Mononuclear cell (primary cell): ENCODE data around the gene ECEL1. TPM values are rescaled to one million over a fixed set of nuclear protein-coding genes. Genes with fewer than 3 reads are reported as not detected.

Experiments
- H3K27me3 ChIP-seq: 2 replicates; pipeline ENCODE4 v1.6.0; 2011; ENCODE audit warnings: low read length, control low read depth; ENCODE audit not compliant: insufficient read depth
- H3K4me1 ChIP-seq: 2 replicates; pipeline ENCODE4 v1.5.1; 2011; ENCODE audit warnings: mild to moderate bottlenecking, low read length, control low read depth; ENCODE audit not compliant: insufficient read depth
- H3K4me3 ChIP-seq: 2 replicates; pipeline ENCODE4 v1.5.1; 2011; ENCODE audit warnings: mild to moderate bottlenecking, low read length, moderate library complexity
- H3K9me3 ChIP-seq: 2 replicates; pipeline ENCODE4 v1.5.1; 2011; ENCODE audit warnings: low read depth, mild to moderate bottlenecking, control low read depth, low read length
- total RNA-seq: library from RNA; depleted of rRNA; stranded (reverse); fragments of >200 nt; gene quantifications from one replicate; pipeline ENCODE4 v1.2.3, GENCODE V29; 2012

ECEL1 gene
- total RNA-seq, 1 donor: not detected

- Histone ChIP-seq H3K27me3 (peaks cover 19% of the 10 kb centered on the region), H3K4me3 (no peak overlapping the region), H3K4me1 (no peaks in the 10 kb centered on the region), H3K9me3 (no peaks in the 10 kb centered on the region)
Measured at GRCh38 chr2:232473467-232473890, 14.2 kb downstream of the ECEL1 start.

- no peak overlapping the region for H3K4me3 ChIP-seq
Measured at GRCh38 chr2:232466221-232466620, 21.4 kb downstream of the ECEL1 start.

DNA sequence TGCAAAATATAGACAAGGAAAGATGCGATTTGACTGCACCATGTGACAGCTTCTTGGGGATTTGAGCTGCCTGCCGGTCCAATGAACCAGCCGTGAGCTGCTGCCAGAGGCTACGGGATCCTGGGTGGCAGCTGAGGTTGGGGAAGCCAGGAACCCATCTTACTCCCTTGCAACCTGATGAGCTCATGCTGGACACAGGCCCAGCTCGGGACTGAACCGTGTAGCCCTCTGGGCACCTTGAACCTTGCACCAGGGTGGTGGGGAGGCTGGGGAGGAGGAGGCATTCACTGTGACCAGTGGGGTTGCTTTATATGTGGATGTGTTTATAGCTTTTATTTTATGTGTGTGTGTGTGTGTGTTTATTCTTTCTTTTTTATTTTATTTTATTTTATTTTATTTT, 22.6 kb downstream of the ECEL1 start:
- no peaks in the 10 kb centered on the region for H3K9me3 ChIP-seq
- H3K4me3 ChIP-seq: no peak overlapping the region
- H3K4me1 ChIP-seq: peaks cover 4% of the 10 kb centered on the region
- no peaks in the 10 kb centered on the region for H3K27me3 ChIP-seq

More at GRCh38 chr2:232466221-232466620, 21.4 kb downstream of the ECEL1 start:
- no peaks in the 10 kb centered on the region for H3K9me3 ChIP-seq
- H3K27me3 ChIP-seq: peaks cover 6% of the 10 kb centered on the region
- H3K4me1 ChIP-seq: peaks cover 4% of the 10 kb centered on the region

- H3K9me3 ChIP-seq: no peaks in the 10 kb centered on the region
- H3K4me3 ChIP-seq: no peak overlapping the region
- H3K4me1 ChIP-seq: peaks cover 4% of the 10 kb centered on the region
- no peaks in the 10 kb centered on the region for H3K27me3 ChIP-seq
Measured at GRCh38 chr2:232464544-232464885, 23.1 kb downstream of the ECEL1 start.

- Histone ChIP-seq H3K9me3 (no peaks in the 10 kb centered on the region), H3K4me3 (no peak overlapping the region), H3K4me1 (peaks cover 4% of the 10 kb centered on the region), H3K27me3 (no peaks in the 10 kb centered on the region)
Measured at GRCh38 chr2:232463701-232464543, 23.7 kb downstream of the ECEL1 start.

DNA sequence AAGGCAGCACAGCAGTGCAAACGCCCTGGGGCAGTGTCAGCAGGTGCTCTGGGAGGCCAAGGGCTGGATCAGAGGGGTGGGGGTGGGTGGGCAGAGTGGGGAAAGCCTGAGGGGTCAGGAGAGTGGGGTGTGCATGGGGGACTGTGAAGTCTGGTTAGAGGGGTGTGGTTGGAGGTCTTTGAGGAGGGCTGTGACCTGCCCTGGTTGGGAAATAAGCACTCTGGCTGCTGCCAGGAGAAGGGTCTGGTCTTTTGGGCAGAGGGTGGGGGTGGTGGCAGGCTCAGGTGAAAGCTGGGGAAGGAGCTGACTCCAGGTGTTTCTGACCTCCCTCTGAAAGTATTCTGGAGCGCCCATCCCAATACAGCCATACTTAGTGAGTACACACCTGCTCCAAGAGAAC, 27.5 kb downstream of the ECEL1 start:
- Histone ChIP-seq H3K27me3 (no peaks in the 10 kb centered on the region), H3K9me3 (no peaks in the 10 kb centered on the region), H3K4me1 (no peaks in the 10 kb centered on the region), H3K4me3 (no peak overlapping the region)

DNA sequence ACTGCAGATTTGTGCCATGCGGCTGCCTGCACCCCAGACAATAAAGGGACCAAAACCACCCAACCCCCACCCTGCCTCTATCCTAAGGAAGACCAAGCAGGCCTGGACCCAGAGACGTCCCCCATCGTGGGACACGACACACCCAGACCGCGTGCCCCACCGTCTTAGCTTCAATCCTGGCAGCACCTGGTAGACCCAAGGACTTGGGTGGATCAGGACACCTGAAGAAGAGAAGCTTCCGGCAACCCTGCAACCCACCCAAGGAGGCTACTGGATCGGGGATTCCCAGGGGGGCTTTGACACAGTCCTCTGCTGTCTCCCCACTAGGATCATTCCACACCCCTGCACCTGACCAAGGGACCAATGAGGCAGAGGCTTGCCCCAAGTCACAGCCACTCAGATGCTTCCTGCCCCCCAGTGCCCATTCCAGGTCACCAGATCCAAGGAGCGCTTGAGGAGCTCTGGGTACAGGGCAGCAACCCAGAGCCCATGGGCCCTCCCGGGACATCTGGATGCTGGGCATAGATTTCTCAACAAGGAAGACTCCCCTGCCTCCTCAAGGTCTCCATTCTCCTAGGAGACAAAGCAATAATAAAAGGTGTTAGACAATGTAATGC, 28.1 kb downstream of the ECEL1 start:
- Histone ChIP-seq H3K9me3 (no peaks in the 10 kb centered on the region), H3K4me1 (no peaks in the 10 kb centered on the region), H3K4me3 (no peak overlapping the region), H3K27me3 (no peaks in the 10 kb centered on the region)

DNA sequence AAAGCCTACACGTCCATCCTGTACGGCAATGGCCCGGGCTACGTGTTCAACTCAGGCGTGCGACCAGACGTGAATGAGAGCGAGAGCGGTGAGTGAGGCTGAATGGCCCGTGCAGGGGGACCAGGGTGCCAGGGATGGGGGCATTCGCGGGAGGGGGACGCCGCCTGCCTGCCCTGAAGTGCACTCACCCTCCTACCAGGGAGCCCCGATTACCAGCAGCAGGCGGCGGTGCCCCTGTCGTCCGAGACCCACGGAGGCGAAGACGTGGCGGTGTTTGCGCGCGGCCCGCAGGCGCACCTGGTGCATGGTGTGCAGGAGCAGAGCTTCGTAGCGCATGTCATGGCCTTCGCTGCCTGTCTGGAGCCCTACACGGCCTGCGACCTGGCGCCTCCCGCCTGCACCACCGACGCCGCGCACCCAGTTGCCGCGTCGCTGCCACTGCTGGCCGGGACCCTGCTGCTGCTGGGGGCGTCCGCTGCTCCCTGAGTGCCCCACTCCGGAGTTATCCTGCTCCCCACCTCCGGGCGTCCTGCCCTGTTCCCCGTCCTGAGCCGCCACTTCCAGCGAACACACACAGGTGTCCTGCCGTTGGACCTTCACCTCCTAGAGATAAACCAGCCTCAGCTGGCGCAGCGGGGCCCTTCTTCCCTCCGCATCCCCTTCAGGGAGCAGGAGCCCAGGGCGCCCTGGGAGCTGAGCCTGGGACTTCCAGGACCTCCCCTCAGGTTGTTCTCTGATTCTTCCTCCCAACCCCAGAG, 28.8 kb downstream of the ECEL1 start:
- Histone ChIP-seq H3K4me3 (no peak overlapping the region), H3K9me3 (no peaks in the 10 kb centered on the region), H3K27me3 (no peaks in the 10 kb centered on the region), H3K4me1 (no peaks in the 10 kb centered on the region)

DNA sequence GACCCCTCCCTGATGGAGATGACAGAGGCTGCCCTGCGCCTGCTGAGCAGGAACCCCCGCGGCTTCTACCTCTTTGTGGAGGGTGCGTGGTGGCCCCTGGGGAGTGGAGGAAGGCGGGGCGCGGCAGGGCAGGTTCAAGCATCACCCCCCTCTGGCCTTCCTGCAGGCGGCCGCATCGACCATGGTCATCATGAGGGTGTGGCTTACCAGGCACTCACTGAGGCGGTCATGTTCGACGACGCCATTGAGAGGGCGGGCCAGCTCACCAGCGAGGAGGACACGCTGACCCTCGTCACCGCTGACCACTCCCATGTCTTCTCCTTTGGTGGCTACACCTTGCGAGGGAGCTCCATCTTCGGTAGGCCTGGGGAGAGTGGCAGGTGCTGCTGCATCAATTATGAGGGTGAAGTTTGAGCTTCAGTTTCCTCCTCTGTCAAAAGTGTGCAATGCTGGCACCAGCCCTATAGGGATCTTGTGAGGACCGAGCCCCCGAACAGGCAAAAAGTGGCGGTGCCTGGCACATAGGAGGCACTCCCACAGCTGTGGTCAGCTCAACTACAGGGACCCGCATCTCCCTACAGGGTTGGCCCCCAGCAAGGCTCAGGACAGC, 29.5 kb downstream of the ECEL1 start:
- no peaks in the 10 kb centered on the region for H3K27me3 ChIP-seq
- no peaks in the 10 kb centered on the region for H3K9me3 ChIP-seq
- no peak overlapping the region for H3K4me3 ChIP-seq
- H3K4me1 ChIP-seq: no peaks in the 10 kb centered on the region

DNA sequence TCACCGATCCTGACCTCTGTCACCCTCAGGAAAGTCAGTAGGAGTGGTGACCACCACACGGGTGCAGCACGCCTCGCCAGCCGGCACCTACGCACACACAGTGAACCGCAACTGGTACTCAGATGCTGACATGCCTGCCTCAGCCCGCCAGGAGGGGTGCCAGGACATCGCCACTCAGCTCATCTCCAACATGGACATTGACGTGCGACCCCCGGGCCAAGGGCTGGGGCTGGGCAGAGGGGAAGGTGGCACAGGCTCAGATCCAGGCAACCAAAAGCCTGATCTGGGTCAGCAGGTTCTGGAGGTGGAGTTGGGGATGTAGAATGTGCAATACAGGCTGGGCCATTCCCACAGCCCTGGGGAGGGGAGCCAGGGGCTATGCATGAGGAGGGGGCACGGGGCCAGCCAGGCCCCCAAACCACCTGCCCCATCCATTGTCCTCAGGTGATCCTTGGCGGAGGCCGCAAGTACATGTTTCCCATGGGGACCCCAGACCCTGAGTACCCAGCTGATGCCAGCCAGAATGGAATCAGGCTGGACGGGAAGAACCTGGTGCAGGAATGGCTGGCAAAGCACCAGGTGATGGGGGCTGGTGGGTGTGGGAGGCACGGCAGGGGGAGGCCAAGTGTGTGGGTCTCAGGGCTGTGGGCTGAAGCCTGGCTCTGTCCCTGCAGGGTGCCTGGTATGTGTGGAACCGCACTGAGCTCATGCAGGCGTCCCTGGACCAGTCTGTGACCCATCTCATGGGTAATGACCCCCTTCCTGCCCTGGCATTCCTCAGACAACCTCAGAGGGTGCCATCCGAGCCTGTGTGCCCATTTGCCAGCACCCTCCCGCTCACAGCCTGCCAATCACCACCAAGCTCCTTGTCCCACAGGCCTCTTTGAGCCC, 30.3 kb downstream of the ECEL1 start:
- H3K4me1 ChIP-seq: no peaks in the 10 kb centered on the region
- H3K4me3 ChIP-seq: no peak overlapping the region
- no peaks in the 10 kb centered on the region for H3K9me3 ChIP-seq
- no peaks in the 10 kb centered on the region for H3K27me3 ChIP-seq

- H3K9me3 ChIP-seq: no peaks in the 10 kb centered on the region
- H3K4me1 ChIP-seq: no peaks in the 10 kb centered on the region
- no peaks in the 10 kb centered on the region for H3K27me3 ChIP-seq
- no peak overlapping the region for H3K4me3 ChIP-seq
Measured at GRCh38 chr2:232456296-232457120, 31.1 kb downstream of the ECEL1 start.

DNA sequence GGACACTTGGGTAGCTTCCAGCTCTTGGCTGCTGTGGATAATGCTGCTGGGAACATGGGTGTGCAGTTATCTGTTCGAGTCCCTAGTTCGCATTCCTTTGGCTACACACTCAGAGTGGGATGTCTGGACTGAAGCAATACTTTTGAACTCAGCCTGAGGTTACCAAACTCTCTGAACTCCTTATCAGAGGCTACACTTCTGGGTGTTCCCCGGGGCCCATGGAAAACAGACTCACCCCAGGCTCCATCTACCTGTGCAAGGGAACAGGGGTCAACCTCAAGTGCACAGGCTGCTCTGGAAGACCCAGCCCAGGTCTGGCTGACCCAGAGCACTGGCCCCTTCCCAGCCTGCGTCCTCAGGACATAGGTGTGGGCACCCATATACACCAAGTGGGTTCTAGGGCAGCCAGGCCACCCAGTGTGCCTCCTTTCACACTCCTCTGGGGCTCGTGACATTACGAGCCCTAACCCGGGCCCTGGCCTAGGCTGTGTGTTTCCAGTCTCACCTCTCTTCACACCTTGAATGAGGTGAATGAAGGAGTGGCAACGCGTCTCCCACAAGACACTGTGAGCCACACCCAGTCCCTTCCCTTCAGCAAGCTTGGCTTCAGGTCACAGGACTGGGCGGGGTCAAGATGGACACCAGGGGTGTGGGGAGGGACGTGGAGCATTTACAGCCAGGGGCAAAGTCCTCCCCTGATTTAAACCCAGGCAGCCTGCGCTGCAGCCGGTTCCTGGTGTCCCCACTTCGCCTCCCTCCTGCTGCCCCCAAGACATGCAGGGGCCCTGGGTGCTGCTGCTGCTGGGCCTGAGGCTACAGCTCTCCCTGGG, 32.0 kb downstream of the ECEL1 start, which contains the start of gene ALPI:
ALPI (plus strand) TSS at position 728 of the 830 bp plus-strand sequence; CDS start at position 775, 47 bp downstream.
- H3K4me1 ChIP-seq: no peaks in the 10 kb centered on the region

DNA sequence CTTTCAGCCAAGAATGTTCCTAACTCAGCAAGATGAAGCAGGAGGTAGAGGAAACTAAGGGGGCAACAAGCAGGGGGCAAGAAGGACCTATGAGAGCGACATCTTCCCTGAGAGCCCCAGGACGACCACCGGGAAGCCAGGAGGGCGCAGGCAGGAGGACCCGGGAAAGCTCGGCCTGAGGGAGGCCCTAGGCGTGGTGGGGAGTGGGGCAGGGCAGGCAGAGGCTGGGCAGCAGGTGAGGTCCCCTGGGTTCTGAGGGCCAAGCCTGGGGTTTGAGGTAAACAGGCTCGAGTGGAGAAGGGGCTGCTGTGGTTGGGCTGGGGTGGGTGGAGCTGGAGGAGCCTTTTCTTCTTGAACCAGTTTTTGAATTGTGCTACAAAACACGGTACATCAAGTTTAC, 33.0 kb downstream of the ECEL1 start:
- H3K27me3 ChIP-seq: no peaks in the 10 kb centered on the region
- no peaks in the 10 kb centered on the region for H3K4me1 ChIP-seq
- no peaks in the 10 kb centered on the region for H3K9me3 ChIP-seq
- no peak overlapping the region for H3K4me3 ChIP-seq

More for the DNA sequence above, 32.0 kb downstream of the ECEL1 start, which contains the start of gene ALPI:
- Histone ChIP-seq H3K9me3 (no peaks in the 10 kb centered on the region), H3K27me3 (no peaks in the 10 kb centered on the region), H3K4me3 (no peak within 1 kb of the TSS)
